Ishikawa (cell line): ENCODE results near the gene AGMO.

Source experiments
- CEBPB ChIP-seq: IDR thresholded peaks from 2 replicates; pipeline ENCODE4 v1.6.1; 2012
- CREB1 ChIP-seq: IDR thresholded peaks from 2 replicates; pipeline ENCODE4 v1.6.1; 2012; ENCODE audit warnings: low read depth
- EGR1 ChIP-seq: IDR thresholded peaks from 2 replicates; pipeline ENCODE4 v1.6.1; 2012
- EP300 ChIP-seq: IDR thresholded peaks from 2 replicates; pipeline ENCODE4 v1.6.1; 2012; ENCODE audit warnings: borderline replicate concordance
- FOXM1 ChIP-seq: IDR thresholded peaks from 2 replicates; pipeline ENCODE4 v1.6.1; 2012; ENCODE audit warnings: low read depth, borderline replicate concordance
- NFIC ChIP-seq: IDR thresholded peaks from 2 replicates; pipeline ENCODE4 v1.6.1; 2012
- RAD21 ChIP-seq: IDR thresholded peaks from 2 replicates; pipeline ENCODE4 v1.6.1; 2012; ENCODE audit warnings: low read depth
- TAF1 ChIP-seq: IDR thresholded peaks from 2 replicates; pipeline ENCODE4 v1.6.1; 2012; ENCODE audit warnings: low read depth, mild to moderate bottlenecking
- TCF12 ChIP-seq: IDR thresholded peaks from 2 replicates; pipeline ENCODE4 v1.6.1; 2012; ENCODE audit warnings: low read depth
- TEAD4 ChIP-seq: IDR thresholded peaks from 2 replicates; pipeline ENCODE4 v1.6.1; 2012
- USF1 ChIP-seq: IDR thresholded peaks from 2 replicates; pipeline ENCODE4 v1.6.1; 2012
- YY1 ChIP-seq: IDR thresholded peaks from 2 replicates; pipeline ENCODE4 v1.6.1; 2012; ENCODE audit warnings: low read depth
- ZBTB7A ChIP-seq: IDR thresholded peaks from 2 replicates; pipeline ENCODE4 v1.6.1; 2012; ENCODE audit warnings: low read depth
- TF ChIP-seq, protein P1 (sequence below): IDR thresholded peaks from 2 replicates; pipeline ENCODE4 v1.6.1; 2012
- TF ChIP-seq, protein P2 (sequence below): IDR thresholded peaks from 2 replicates; pipeline ENCODE4 v1.6.1; 2012; ENCODE audit warnings: low read depth, mild to moderate bottlenecking

Gene AGMO

DNA sequence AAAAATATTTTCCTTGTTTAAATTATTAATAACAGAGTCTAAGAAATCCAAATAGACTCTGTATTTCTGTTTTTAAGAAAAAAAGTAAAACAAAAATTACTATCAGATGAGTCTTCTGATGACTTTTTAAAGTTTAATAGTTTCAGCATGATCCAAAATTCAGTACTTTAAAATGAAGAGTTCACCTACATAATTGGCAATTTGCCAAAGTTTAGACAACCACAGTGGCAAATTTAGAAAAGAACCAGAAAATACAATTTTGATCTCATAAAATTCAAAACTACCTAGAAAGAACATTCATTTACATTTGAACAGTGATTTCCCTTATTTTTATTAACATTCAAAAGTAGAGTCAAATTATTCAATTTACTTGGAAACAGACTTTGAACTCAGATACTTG lies 56.1 kb downstream of the AGMO start:
- TF ChIP-seq ZBTB7A (no peak), NFIC (peak; percentile 47; the same call in 1 of the 2 replicates), YY1 (no peak), CEBPB (no peak), CREB1 (no peak)
- TF ChIP-seq, protein P1, sequence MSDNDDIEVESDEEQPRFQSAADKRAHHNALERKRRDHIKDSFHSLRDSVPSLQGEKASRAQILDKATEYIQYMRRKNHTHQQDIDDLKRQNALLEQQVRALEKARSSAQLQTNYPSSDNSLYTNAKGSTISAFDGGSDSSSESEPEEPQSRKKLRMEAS = no peak
- TF ChIP-seq, protein P2, sequence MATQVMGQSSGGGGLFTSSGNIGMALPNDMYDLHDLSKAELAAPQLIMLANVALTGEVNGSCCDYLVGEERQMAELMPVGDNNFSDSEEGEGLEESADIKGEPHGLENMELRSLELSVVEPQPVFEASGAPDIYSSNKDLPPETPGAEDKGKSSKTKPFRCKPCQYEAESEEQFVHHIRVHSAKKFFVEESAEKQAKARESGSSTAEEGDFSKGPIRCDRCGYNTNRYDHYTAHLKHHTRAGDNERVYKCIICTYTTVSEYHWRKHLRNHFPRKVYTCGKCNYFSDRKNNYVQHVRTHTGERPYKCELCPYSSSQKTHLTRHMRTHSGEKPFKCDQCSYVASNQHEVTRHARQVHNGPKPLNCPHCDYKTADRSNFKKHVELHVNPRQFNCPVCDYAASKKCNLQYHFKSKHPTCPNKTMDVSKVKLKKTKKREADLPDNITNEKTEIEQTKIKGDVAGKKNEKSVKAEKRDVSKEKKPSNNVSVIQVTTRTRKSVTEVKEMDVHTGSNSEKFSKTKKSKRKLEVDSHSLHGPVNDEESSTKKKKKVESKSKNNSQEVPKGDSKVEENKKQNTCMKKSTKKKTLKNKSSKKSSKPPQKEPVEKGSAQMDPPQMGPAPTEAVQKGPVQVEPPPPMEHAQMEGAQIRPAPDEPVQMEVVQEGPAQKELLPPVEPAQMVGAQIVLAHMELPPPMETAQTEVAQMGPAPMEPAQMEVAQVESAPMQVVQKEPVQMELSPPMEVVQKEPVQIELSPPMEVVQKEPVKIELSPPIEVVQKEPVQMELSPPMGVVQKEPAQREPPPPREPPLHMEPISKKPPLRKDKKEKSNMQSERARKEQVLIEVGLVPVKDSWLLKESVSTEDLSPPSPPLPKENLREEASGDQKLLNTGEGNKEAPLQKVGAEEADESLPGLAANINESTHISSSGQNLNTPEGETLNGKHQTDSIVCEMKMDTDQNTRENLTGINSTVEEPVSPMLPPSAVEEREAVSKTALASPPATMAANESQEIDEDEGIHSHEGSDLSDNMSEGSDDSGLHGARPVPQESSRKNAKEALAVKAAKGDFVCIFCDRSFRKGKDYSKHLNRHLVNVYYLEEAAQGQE = no peak

GRCh38 chr7:15504351-15504750 lies 57.5 kb downstream of the AGMO start:
- TF ChIP-seq YY1 (no peak), EP300 (no peak), TEAD4 (no peak), TCF12 (no peak), TAF1 (no peak), CEBPB (no peak), FOXM1 (no peak)
- TF ChIP-seq, protein P1 = no peak
- TF ChIP-seq, protein P2 = no peak

- TF ChIP-seq EGR1 (no peak), CREB1 (no peak), TEAD4 (no peak), YY1 (no peak)
- TF ChIP-seq, protein P2 = no peak
- TF ChIP-seq, protein P1 = no peak
Measured at GRCh38 chr7:15503603-15504290, 58.1 kb downstream of the AGMO start.

GRCh38 chr7:15498465-15498864 lies 63.4 kb downstream of the AGMO start:
- no peak for TF ChIP-seq TCF12
- no peak for TF ChIP-seq TAF1
- TF ChIP-seq, protein P2 = no peak
- TF ChIP-seq CREB1 = no peak
- no peak for TF ChIP-seq CEBPB
- no peak for TF ChIP-seq YY1
- TF ChIP-seq FOXM1 = no peak
- TF ChIP-seq USF1 = no peak
- TF ChIP-seq, protein P1 = no peak
- TF ChIP-seq NFIC = no peak
- no peak for TF ChIP-seq TEAD4
- no peak for TF ChIP-seq RAD21
- no peak for TF ChIP-seq EGR1
- TF ChIP-seq ZBTB7A = no peak
- no peak for TF ChIP-seq EP300
